IPS DF 6.9 (cell line): ENCODE data around the gene DUOXA1.

Experiments
- DNase-seq: peaks from one replicate; pipeline ENCODE4 v3.0.0-alpha.2; 2013; ENCODE audit warnings: low read depth, low spot score
- H3K27ac ChIP-seq: one replicate; pipeline ENCODE4 v1.5.1; 2013; ENCODE audit warnings: low read length, control low read depth
- H3K27me3 ChIP-seq: 2 replicates; pipeline ENCODE4 v1.6.1; 2013; ENCODE audit warnings: mild to moderate bottlenecking, low read length; ENCODE audit not compliant: control insufficient read depth, insufficient read depth
- H3K36me3 ChIP-seq: 2 replicates; pipeline ENCODE4 v1.6.1; 2013; ENCODE audit warnings: low read length; ENCODE audit not compliant: control insufficient read depth, insufficient read depth
- H3K4me1 ChIP-seq: 2 replicates; pipeline ENCODE4 v1.6.1; 2013; ENCODE audit warnings: low read length; ENCODE audit not compliant: control insufficient read depth, insufficient read depth
- H3K4me3 ChIP-seq: 2 replicates; pipeline ENCODE4 v1.5.1; 2013; ENCODE audit warnings: mild to moderate bottlenecking, low read length
- H3K9me3 ChIP-seq: 2 replicates; pipeline ENCODE4 v1.6.1; 2013; ENCODE audit warnings: low read length, inconsistent platforms; ENCODE audit not compliant: control insufficient read depth, insufficient read depth
- WGBS: extraction: QIAGEN DNeasy Blood & Tissue Kit; methylation state at CpG from one replicate; pipeline ENCODE4 v1.1.7; 2013; ENCODE audit warnings: mixed read lengths, missing lambda C conversion rate; ENCODE audit not compliant: insufficient read length, insufficient coverage; 5-methylcytosine and 5-hydroxymethylcytosine counted together

The DUOXA1 gene

GRCh38 chr15:45132844-45133560, 3.3 kb upstream of the DUOXA1 start:
- H3K27me3 ChIP-seq: peaks cover 77% of the 10 kb centered on the region
- no peak for DNase-seq
- H3K4me1 ChIP-seq: no peaks in the 10 kb centered on the region
- no CpG with 5 or more reads among the region's 3 CpGs for WGBS
- H3K36me3 ChIP-seq: no peaks in the 10 kb centered on the region
- no peak overlapping the region for H3K4me3 ChIP-seq
- no peak overlapping the region for H3K27ac ChIP-seq
- H3K9me3 ChIP-seq: no peaks in the 10 kb centered on the region

DNA sequence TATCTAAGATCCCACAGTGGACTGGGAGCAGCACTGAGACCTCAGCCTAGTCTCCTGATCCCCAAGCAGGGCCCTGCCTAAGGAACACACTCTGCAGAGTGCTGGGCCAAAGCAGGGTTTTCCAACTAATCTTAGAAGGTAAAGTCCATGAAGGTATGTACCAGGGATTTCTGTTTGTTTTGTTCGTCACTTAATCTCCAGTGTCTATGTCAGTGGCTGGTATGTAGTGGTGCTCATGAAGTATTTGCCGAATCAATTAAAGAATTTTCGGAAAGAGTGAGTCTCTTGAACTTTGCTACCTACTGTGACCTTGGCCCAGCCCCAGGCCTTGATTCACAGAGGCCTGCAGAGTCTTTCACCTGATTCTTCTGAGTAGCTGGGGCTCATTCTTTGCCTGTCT, 1.8 kb upstream of the DUOXA1 start:
- no peak overlapping the region for H3K27ac ChIP-seq
- H3K27me3 ChIP-seq: peaks cover 81% of the 10 kb centered on the region
- H3K4me3 ChIP-seq: no peak overlapping the region

GRCh38 chr15:45130291-45131000, 767 bp upstream of the DUOXA1 start:
- no peak overlapping the region for H3K27ac ChIP-seq
- DNase-seq: no peak
- H3K4me3 ChIP-seq: no peak overlapping the region; the same call in 1 of the 2 replicates
- H3K9me3 ChIP-seq: no peaks in the 10 kb centered on the region
- H3K27me3 ChIP-seq: peaks cover 78% of the 10 kb centered on the region
- H3K36me3 ChIP-seq: no peaks in the 10 kb centered on the region
- WGBS: no CpG with 5 or more reads among the region's 7 CpGs
- no peaks in the 10 kb centered on the region for H3K4me1 ChIP-seq

More for the DNA sequence above, 1.8 kb upstream of the DUOXA1 start:
- no peaks in the 10 kb centered on the region for H3K9me3 ChIP-seq
- no CpG with 5 or more reads among the region's 3 CpGs for WGBS
- H3K36me3 ChIP-seq: no peaks in the 10 kb centered on the region
- H3K4me1 ChIP-seq: no peaks in the 10 kb centered on the region
- DNase-seq: no peak

DNA sequence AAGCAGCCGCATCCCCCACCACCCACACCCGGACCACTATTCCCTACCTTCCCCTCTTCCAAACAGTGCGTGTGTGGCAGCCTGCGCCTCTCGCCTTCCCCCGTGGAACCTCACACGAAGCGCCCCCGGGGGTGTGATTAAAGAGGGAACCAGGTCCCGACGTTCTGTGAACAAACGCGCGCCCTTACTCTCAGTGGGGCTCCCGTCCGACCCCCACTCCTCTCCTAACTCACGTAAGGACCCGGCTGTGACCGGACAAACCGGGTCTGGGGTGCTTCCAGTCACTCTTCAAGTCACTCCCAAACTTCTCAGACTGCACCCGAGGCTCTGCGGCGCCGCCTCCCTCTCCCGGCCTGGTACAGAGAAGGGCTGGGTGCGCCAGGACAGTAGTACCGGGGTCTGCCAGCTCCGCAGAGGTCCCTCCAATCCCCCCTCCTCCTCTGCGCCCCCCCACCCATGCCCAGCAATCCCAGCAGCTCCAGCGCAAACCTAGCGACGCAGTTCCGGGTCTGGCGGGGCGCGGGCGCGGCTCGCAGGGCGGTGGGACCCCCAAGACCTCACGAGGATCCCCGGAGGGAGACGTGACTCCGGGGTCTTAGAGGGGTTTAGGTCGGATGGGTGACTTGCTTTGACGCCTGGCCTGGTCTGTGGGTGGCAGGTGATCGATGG, 574 bp downstream of the DUOXA1 start:
- Histone ChIP-seq H3K27me3 (peaks cover 71% of the 10 kb centered on the region), H3K9me3 (no peaks in the 10 kb centered on the region), H3K4me3 (peak overlapping the region; percentile 53; the same call in 1 of the 2 replicates), H3K27ac (no peak overlapping the region), H3K36me3 (no peaks in the 10 kb centered on the region), H3K4me1 (no peaks in the 10 kb centered on the region)
- no CpG with 5 or more reads among the region's 47 CpGs for WGBS
- no peak for DNase-seq

DNA sequence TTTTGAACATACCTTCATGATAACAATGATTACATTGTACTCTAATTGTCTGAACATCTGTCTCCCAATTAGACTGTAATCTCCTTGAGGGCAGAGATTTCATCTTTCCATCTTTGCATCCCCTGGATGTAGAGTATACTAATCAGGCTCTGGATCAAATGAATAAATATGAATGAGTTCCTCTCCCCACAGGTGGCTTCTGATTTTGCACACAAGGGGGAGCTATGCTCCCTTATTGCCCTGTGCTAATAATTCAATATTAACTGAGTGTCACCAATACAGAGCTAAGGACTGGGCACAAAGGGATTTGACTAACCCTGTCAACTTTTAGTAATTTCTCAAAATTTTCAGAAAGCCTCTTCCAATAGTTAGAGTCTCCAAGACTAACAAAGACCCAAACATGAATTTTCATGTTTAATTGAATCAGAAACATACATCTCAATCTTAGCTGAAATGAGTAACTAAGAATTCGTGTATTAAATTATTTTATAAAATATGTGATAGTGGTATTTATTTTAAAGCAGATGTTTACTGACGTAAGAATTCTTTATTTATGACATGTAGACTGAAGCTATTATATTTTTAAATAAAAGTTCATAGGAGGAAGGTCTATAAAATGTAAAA, 3.0 kb downstream of the DUOXA1 start:
- no peak overlapping the region for H3K27ac ChIP-seq
- H3K4me3 ChIP-seq: no peak overlapping the region
- peaks cover 50% of the 10 kb centered on the region for H3K27me3 ChIP-seq
- H3K4me1 ChIP-seq: no peaks in the 10 kb centered on the region
- H3K9me3 ChIP-seq: no peaks in the 10 kb centered on the region
- H3K36me3 ChIP-seq: no peaks in the 10 kb centered on the region
- no peak for DNase-seq
- 95% methylated on average over 2 of the region's 2 CpGs for WGBS

DNA sequence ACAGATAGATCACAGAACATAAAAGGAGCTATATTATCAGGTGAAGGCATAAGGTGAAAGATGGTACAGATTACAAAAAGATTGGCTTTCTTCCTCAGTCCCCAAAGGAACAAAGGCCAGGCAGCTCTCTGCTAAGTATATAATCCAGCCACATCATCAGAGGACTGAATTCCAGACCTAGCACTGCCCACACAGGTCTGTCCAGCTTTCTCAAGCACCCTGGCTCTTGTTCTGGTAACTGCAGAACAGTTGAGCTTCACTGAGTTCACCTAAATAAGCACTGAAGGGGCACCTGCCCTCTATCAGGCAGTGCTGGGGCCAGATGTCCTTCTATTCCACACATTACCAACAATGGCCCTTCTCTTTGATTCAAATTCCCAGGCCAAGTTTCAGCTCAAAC, 6.3 kb downstream of the DUOXA1 start:
- H3K27me3 ChIP-seq: peaks cover 19% of the 10 kb centered on the region

DNA sequence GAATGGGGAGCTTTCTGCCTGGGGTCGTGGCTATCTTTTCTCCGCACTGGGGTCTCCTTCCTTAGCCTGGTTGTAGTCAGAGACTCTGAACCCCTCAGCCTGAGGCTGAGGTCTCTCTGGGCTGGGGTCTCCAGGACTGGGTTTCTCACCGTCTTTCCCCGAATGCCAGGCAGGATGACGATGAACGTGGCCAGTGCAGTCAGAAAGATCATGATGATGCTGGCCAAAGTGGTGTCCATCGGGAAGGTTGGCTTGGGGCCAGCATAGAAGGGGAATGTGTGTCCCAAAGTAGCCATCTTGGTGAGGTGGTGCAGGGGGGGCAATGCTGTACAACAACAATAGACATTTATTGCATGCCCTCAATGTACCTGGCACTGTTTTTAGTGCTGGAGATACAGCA, 7.0 kb downstream of the DUOXA1 start:
- DNase-seq: no peak
- Histone ChIP-seq H3K4me3 (no peak overlapping the region), H3K27me3 (peaks cover 15% of the 10 kb centered on the region), H3K36me3 (no peaks in the 10 kb centered on the region), H3K27ac (no peak overlapping the region), H3K4me1 (no peaks in the 10 kb centered on the region), H3K9me3 (no peaks in the 10 kb centered on the region)
- no CpG with 5 or more reads among the region's 7 CpGs for WGBS

More for the DNA sequence above, 6.3 kb downstream of the DUOXA1 start:
- Histone ChIP-seq H3K9me3 (no peaks in the 10 kb centered on the region), H3K4me1 (no peaks in the 10 kb centered on the region), H3K36me3 (no peaks in the 10 kb centered on the region), H3K4me3 (no peak overlapping the region), H3K27ac (no peak overlapping the region)
- no peak for DNase-seq

DNA sequence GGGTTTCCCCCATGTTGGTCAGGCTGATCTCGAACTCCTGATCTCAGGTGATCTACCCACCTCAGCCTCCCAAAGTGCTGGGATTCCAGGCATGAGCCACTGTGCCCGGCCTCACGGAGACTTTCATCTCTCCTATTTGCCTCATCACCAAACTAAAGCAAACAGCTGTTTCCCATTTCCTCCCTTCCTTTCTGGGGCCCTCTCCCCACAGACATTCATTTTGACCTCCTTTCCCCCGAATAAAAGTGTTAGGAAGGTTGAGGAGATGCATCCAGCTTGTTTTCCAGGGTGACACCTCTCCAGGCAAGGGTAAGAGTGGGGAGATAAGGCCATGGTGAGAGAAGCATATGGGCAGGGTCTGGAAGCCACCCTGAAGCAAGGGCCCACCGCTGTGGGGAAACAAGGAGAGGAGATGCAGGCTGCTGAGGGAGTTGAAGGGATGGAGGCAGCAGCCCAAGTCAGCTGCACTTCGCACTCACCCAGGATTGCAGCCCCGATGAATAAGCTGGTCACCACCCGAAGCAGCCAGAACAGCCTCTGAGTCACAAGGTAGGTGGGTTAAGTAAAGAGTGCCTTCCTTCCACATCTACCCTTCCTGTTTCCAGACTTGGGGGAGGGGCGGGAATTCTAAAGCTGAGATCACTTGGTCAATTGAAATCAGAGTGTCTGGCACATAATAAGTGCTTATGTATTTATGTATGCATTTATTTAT, 7.8 kb downstream of the DUOXA1 start:
- no peak for DNase-seq
- WGBS: no CpG with 5 or more reads among the region's 9 CpGs
- Histone ChIP-seq H3K9me3 (no peaks in the 10 kb centered on the region), H3K4me3 (no peak overlapping the region), H3K27ac (no peak overlapping the region), H3K36me3 (no peaks in the 10 kb centered on the region), H3K4me1 (no peaks in the 10 kb centered on the region), H3K27me3 (peaks cover 20% of the 10 kb centered on the region)

DNA sequence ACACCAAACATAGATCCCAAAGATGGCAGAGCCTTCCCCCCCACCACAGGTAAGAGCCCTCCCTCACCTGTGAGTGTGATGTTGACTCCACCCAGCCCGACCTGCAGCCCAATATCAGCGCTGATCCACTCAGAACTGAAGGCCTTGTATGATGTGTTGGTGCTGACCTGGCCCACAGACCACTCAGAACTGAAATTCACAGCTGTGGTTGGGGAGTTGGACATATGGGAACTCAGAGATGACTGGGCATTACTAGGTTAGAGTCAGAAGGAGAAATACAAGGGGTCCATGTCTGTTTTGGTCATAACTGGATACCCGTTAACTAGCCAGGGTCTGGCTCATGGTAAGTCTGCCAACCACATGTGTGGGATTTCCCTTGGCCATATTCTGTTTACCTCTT, 8.7 kb downstream of the DUOXA1 start:
- H3K27ac ChIP-seq: no peak overlapping the region
- no peak for DNase-seq
- H3K4me3 ChIP-seq: no peak overlapping the region
- H3K9me3 ChIP-seq: no peaks in the 10 kb centered on the region
- peaks cover 28% of the 10 kb centered on the region for H3K27me3 ChIP-seq
- WGBS: no CpG with 5 or more reads among the region's 3 CpGs
- no peaks in the 10 kb centered on the region for H3K36me3 ChIP-seq
- 0 out of 2 replicates have a peak, but pooled peaks cover 2% of the 10 kb centered on the region for H3K4me1 ChIP-seq
